Non-pigmented ciliary epithelial cell (primary cell): ENCODE data around the gene TRIAP1.

Experiments
- DNase-seq: peaks from one replicate; pipeline ENCODE4 v3.0.0-alpha.2; 2010; ENCODE audit warnings: low read depth

Gene TRIAP1

GRCh38 chr12:120429368-120429767, 16.8 kb downstream of the TRIAP1 start:
- no peak for DNase-seq

GRCh38 chr12:120428597-120429229, 17.5 kb downstream of the TRIAP1 start:
- DNase-seq = no peak

GRCh38 chr12:120425797-120426196, 20.4 kb downstream of the TRIAP1 start:
- DNase-seq = no peak

GRCh38 chr12:120422892-120423456, 23.2 kb downstream of the TRIAP1 start:
- no peak for DNase-seq

GRCh38 chr12:120421701-120422100, 24.5 kb downstream of the TRIAP1 start:
- no peak for DNase-seq

GRCh38 chr12:120417917-120418580, 28.1 kb downstream of the TRIAP1 start:
- no peak for DNase-seq

- DNase-seq = no peak
Observed at GRCh38 chr12:120416490-120417216, 29.5 kb downstream of the TRIAP1 start.

GRCh38 chr12:120413901-120414695, 32.1 kb downstream of the TRIAP1 start:
- DNase-seq = no peak

- no peak for DNase-seq
Observed at GRCh38 chr12:120412421-120412820, 33.8 kb downstream of the TRIAP1 start.

GRCh38 chr12:120408771-120409170, 37.4 kb downstream of the TRIAP1 start:
- DNase-seq = no peak

- DNase-seq = no peak
Observed at GRCh38 chr12:120406553-120406952, 39.6 kb downstream of the TRIAP1 start.

GRCh38 chr12:120406069-120406468, 40.1 kb downstream of the TRIAP1 start:
- no peak for DNase-seq

GRCh38 chr12:120404271-120404670, 41.9 kb downstream of the TRIAP1 start:
- no peak for DNase-seq

- no peak for DNase-seq
Observed at GRCh38 chr12:120403869-120404268, 42.3 kb downstream of the TRIAP1 start.

GRCh38 chr12:120402217-120402616, 44.0 kb downstream of the TRIAP1 start:
- DNase-seq = no peak

GRCh38 chr12:120399531-120399930, 46.7 kb downstream of the TRIAP1 start:
- peak; percentile 48 for DNase-seq

GRCh38 chr12:120397824-120398540, 48.2 kb downstream of the TRIAP1 start:
- DNase-seq = no peak

- no peak for DNase-seq
Observed at GRCh38 chr12:120394483-120395367, 51.5 kb downstream of the TRIAP1 start.
